PC-3 (cell line): ENCODE measurements around the gene MSMB. TPM values are rescaled to one million over a fixed set of nuclear protein-coding genes. Genes with fewer than 3 reads are reported as not detected.
A peak's percentile ranks its signal among the peaks of the same experiment; 100 is the strongest.
"Not testable (repeated sequence)": the region's sequence is repeated elsewhere in the genome, so short reads cannot be mapped to it uniquely, and the experiment has no call there.

ENCODE experiments used
- ATAC-seq: fragments of 200-7000 bp; cut with Tn5 transposase; 2 replicates; pipeline ENCODE4 v1.9.1; 2020; ENCODE audit warnings: mild to moderate bottlenecking, moderate library complexity
- BruUV-seq: library from RNA; stranded (reverse); fragments of 400-500 nt; replicated peaks from 2 replicates; lab custom pipeline; 2021; lab: Mats Ljungman, UMichigan
- CTCF ChIA-PET: fragments of 300-600 bp; sonication (Branson Sonifier 250); formaldehyde crosslinking; loops from one replicate; lab custom pipeline; 2022; ENCODE audit warnings: antibody characterized with exemption; lab: Charles Lee
- POLR2A ChIA-PET: fragments of 300-600 bp; sonication (Branson Sonifier 250); formaldehyde crosslinking; loops from one replicate; lab custom pipeline; 2022; ENCODE audit warnings: antibody characterized with exemption; ENCODE audit not compliant: unreplicated experiment; lab: Charles Lee
- DNase-seq: peaks from one replicate; pipeline ENCODE4 v3.0.0-alpha.2; 2015
- H2AFZ ChIP-seq: fragments of 300-600 bp; sonication (generic); 2 replicates; pipeline ENCODE4 v1.6.0; 2016; ENCODE audit warnings: antibody characterized with exemption, low read length
- H3F3A ChIP-seq: fragments of 300-600 bp; sonication (generic); one replicate; pipeline ENCODE4 v1.6.0; 2017; ENCODE audit warnings: antibody characterized with exemption, low read length, control low read depth, mild to moderate bottlenecking; ENCODE audit not compliant: unreplicated experiment
- H3K27ac ChIP-seq: fragments of 300-600 bp; sonication (generic); 2 replicates; pipeline ENCODE4 v1.5.1; 2016; ENCODE audit warnings: mild to moderate bottlenecking, low read length
- H3K27me3 ChIP-seq: fragments of 300-600 bp; sonication (generic); 2 replicates; pipeline ENCODE4 v1.6.1; 2016; ENCODE audit warnings: low read length, mixed read lengths
- H3K36me3 ChIP-seq: fragments of 300-600 bp; sonication (generic); 2 replicates; pipeline ENCODE4 v1.6.1; 2016; ENCODE audit warnings: low read depth, mixed run types, low read length, mixed read lengths
- H3K4me1 ChIP-seq: fragments of 300-600 bp; sonication (generic); 2 replicates; pipeline ENCODE4 v1.5.1; 2016; ENCODE audit warnings: low read length; ENCODE audit not compliant: insufficient read depth
- H3K4me2 ChIP-seq: fragments of 300-600 bp; sonication (generic); 2 replicates; pipeline ENCODE4 v1.6.0; 2016; ENCODE audit warnings: low read length
- H3K4me3 ChIP-seq: fragments of 300-600 bp; sonication (generic); 2 replicates; pipeline ENCODE4 v1.5.1; 2016; ENCODE audit warnings: mild to moderate bottlenecking, low read length, mixed read lengths
- H3K79me2 ChIP-seq: fragments of 300-600 bp; sonication (generic); 2 replicates; pipeline ENCODE4 v1.6.1; 2017; ENCODE audit warnings: low read length, mixed read lengths
- H3K9ac ChIP-seq: fragments of 300-600 bp; sonication (generic); 2 replicates; pipeline ENCODE4 v1.6.0; 2016; ENCODE audit warnings: mild to moderate bottlenecking, low read length
- H3K9me2 ChIP-seq: fragments of 300-600 bp; sonication (generic); replicated peaks from 2 replicates; pipeline ENCODE4 v1.6.1; 2016; ENCODE audit warnings: mixed run types, low read length, mixed read lengths
- H3K9me3 ChIP-seq: fragments of 300-600 bp; sonication (generic); 2 replicates; pipeline ENCODE4 v1.6.1; 2016; ENCODE audit warnings: low read length, mixed read lengths
- H4K20me1 ChIP-seq: fragments of 300-600 bp; sonication (generic); 2 replicates; pipeline ENCODE4 v1.6.1; 2016; ENCODE audit warnings: low read length, mixed read lengths
- EZH2 ChIP-seq: fragments of 300-600 bp; sonication (generic); IDR thresholded peaks from one replicate; pipeline ENCODE4 v1.6.1; 2017; ENCODE audit warnings: antibody characterized with exemption, mild to moderate bottlenecking, low read length; ENCODE audit not compliant: unreplicated experiment
- EZH2phosphoT487 ChIP-seq: fragments of 300-600 bp; sonication (generic); IDR thresholded peaks from 2 replicates; pipeline ENCODE4 v1.6.1; 2018; ENCODE audit warnings: mild to moderate bottlenecking, antibody characterized with exemption, low read length, borderline replicate concordance
- intact Hi-C: fragments of 100-400 bp; cut with micrococcal nuclease; formaldehyde crosslinking; loops from 2 replicates; pipeline ENCODE4 v1.9.0; 2023
- total RNA-seq: library from RNA; depleted of rRNA; stranded (reverse); fragments of >200 nt; gene quantifications from 2 replicates; pipeline ENCODE4 v1.2.3, GENCODE V29; 2014; rRNA removed
- TF ChIP-seq, protein P1 (sequence below): fragments of 300-600 bp; sonication (generic); conservative IDR thresholded peaks from 2 replicates; pipeline ENCODE4 v1.5.1; 2017; ENCODE audit warnings: antibody characterized with exemption, low read depth, mild to moderate bottlenecking, low read length

MSMB gene
- total RNA-seq, 1 experiment from 2014 or later, result not detected

DNA sequence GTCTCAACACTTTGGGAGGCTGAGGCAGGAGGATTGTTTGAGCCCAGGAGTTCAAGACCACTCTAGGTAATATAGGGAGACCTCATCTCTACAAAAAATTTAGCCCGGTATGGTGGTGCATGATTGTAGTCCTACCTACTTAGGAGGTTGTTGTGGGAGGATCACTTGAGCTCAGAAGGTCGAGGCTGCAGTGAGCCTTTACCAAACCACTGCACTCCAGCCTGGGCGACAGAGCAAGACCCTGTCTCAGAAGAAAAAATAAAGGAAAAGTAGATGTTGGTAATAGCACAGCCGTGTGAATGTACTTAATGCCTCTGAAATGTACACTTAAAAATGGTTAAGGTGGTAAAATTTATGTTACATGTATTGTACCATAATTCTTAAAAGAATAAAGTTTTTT is 48.5 kb downstream of the MSMB start:
- Histone ChIP-seq H3K4me3 (no peak overlapping the region), H3K79me2 (no peaks in the 10 kb centered on the region), H3F3A (no peaks in the 10 kb centered on the region), H3K9me3 (no peaks in the 10 kb centered on the region), H2AFZ (no peak overlapping the region), H3K4me2 (no peak overlapping the region), H3K27ac (no peak overlapping the region), H3K9ac (no peak overlapping the region), H3K9me2 (no peaks in the 10 kb centered on the region), H3K4me1 (no peaks in the 10 kb centered on the region), H3K36me3 (peaks cover 15% of the 10 kb centered on the region), H4K20me1 (no peaks in the 10 kb centered on the region), H3K27me3 (no peaks in the 10 kb centered on the region)
- intact Hi-C loops, result no loop called here
- CTCF ChIA-PET, result no interaction called here
- POLR2A ChIA-PET, result no interaction called here
- BruUV-seq, result no TSS peak
- DNase-seq (no peak), ATAC-seq (no peak)
- TF ChIP-seq EZH2phosphoT487, result no peak
- TF ChIP-seq EZH2, result no peak

DNA sequence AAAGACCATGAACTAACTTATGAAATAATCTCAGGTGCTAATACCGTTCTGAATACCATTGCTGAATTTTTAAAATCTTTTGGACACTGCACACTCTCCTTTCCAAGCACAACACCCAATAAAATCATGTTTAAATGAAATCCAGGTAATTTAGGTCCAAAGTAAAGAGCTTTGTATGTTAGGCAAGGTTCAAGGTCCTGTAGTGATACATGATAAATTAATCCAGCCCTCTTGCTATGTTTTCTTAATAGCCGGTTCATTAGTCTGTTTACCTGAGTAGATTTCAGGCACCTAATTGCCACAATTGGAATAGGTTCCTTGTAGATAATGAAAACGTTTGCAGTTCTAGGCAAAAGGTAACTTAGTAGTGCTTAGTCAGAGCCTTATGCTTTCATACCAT is 60.5 kb downstream of the MSMB start:
- H3K4me1 ChIP-seq, DNase-seq, H3K9me2 ChIP-seq, H3K36me3 ChIP-seq, CTCF ChIA-PET, H3K4me2 ChIP-seq, BruUV-seq, ATAC-seq, H4K20me1 ChIP-seq, H3K9me3 ChIP-seq, H3F3A ChIP-seq, H3K79me2 ChIP-seq, H3K27me3 ChIP-seq, intact Hi-C loops, H3K27ac ChIP-seq, H2AFZ ChIP-seq, POLR2A ChIA-PET, H3K9ac ChIP-seq, H3K4me3 ChIP-seq: not testable (repeated sequence)

DNA sequence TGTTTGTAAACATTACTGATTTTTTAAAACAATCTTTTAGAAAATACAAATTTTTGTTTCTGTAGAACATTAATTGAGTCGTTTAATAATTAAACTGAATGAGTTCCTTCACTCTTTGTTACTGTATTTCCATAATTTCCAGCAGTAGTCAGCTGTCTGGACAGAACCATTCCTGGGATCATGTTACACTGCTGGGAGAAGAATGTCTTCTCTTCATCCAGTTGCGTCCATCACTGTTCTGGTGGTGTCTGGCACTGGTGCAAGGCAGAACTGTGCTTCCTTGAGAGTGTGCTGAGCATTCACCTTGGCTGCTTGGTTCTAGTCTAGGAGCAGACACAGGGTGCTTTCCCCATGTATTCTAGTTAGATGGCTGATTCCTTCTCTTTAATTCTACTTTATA is 61.6 kb downstream of the MSMB start:
- H3F3A ChIP-seq, H3K4me2 ChIP-seq, H4K20me1 ChIP-seq, POLR2A ChIA-PET, ATAC-seq, H3K9me3 ChIP-seq, H3K9me2 ChIP-seq, H3K27ac ChIP-seq, DNase-seq, BruUV-seq, H3K36me3 ChIP-seq, H3K79me2 ChIP-seq, H3K27me3 ChIP-seq, CTCF ChIA-PET, H3K9ac ChIP-seq, H3K4me1 ChIP-seq, H3K4me3 ChIP-seq, H2AFZ ChIP-seq: not testable (repeated sequence)
- intact Hi-C loops, result loop anchor here (5.0 kb wide), 1 partner anchor 43 kb away; no protein-coding TSS in a partner anchor

DNA sequence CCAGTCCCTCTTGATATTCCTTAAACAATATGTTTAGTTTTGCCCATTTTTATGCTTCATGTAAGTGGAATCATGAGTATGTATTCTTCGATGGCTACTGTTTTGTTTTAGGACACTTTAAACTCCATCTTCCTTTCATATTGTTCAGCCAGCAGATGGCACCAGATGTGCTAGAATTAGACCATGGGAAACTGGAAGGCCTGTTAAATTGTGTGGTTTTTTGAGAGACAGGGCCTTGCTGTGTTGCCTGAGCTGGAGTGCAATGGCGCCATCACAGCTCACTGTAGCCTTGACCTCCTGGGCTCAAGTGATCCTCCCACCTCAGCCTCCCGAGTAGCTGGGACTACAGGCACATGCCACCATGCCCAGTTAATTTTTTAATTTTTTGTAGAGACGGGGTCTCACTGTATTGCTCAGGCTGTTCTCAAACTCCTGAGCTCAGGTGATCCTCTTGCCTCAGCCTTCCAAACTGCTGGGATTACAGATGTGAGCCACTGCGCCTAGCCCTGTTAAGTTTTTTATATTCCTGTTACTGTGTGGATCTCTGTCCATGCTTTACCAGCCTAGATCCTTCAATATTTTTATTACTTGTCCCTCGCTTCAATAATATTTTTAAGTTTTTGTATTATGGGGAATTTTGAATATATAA is 62.4 kb downstream of the MSMB start:
- H3K9me2 ChIP-seq, H3F3A ChIP-seq, H3K9ac ChIP-seq, H3K4me2 ChIP-seq, H3K4me1 ChIP-seq, POLR2A ChIA-PET, H3K79me2 ChIP-seq, H3K36me3 ChIP-seq, H4K20me1 ChIP-seq, H3K4me3 ChIP-seq, H3K27ac ChIP-seq, H3K9me3 ChIP-seq, BruUV-seq, H2AFZ ChIP-seq, CTCF ChIA-PET, H3K27me3 ChIP-seq: not testable (repeated sequence)
- DNase-seq (peak; percentile 43), ATAC-seq (peak; percentile 81)
- TF ChIP-seq, protein P1, sequence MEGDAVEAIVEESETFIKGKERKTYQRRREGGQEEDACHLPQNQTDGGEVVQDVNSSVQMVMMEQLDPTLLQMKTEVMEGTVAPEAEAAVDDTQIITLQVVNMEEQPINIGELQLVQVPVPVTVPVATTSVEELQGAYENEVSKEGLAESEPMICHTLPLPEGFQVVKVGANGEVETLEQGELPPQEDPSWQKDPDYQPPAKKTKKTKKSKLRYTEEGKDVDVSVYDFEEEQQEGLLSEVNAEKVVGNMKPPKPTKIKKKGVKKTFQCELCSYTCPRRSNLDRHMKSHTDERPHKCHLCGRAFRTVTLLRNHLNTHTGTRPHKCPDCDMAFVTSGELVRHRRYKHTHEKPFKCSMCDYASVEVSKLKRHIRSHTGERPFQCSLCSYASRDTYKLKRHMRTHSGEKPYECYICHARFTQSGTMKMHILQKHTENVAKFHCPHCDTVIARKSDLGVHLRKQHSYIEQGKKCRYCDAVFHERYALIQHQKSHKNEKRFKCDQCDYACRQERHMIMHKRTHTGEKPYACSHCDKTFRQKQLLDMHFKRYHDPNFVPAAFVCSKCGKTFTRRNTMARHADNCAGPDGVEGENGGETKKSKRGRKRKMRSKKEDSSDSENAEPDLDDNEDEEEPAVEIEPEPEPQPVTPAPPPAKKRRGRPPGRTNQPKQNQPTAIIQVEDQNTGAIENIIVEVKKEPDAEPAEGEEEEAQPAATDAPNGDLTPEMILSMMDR, result 0 out of 2 replicates have a peak, but pooled peaks have one; percentile 13
- intact Hi-C loops, result loop anchor here (5.0 kb wide), 1 partner anchor 44 kb away; no protein-coding TSS in a partner anchor

Other genes with a start within 250 kb of the MSMB start
- gene AGAP4, start 198.8 kb downstream of the MSMB start, total RNA-seq, result 6.3 and 11.4 TPM in 2 replicates
- gene TIMM23, start 73.8 kb downstream of the MSMB start, total RNA-seq, result 97.9 and 99.2 TPM in 2 replicates
- 60.0 and 61.7 TPM in 2 replicates for gene NCOA4, start 15.6 kb downstream of the MSMB start, total RNA-seq
- gene ANTXRL, start 240.7 kb upstream of the MSMB start, total RNA-seq, result not detected in 2 replicates